NCI-H2171 treated with DMSO at 0.1 percent for 48 hours (cell line): ENCODE data around the gene KMT5C.

Experiments used
- DNase-seq: peaks from one replicate; lab custom pipeline; 2025; lab: John Stamatoyannopoulos, UW

KMT5C gene

DNA sequence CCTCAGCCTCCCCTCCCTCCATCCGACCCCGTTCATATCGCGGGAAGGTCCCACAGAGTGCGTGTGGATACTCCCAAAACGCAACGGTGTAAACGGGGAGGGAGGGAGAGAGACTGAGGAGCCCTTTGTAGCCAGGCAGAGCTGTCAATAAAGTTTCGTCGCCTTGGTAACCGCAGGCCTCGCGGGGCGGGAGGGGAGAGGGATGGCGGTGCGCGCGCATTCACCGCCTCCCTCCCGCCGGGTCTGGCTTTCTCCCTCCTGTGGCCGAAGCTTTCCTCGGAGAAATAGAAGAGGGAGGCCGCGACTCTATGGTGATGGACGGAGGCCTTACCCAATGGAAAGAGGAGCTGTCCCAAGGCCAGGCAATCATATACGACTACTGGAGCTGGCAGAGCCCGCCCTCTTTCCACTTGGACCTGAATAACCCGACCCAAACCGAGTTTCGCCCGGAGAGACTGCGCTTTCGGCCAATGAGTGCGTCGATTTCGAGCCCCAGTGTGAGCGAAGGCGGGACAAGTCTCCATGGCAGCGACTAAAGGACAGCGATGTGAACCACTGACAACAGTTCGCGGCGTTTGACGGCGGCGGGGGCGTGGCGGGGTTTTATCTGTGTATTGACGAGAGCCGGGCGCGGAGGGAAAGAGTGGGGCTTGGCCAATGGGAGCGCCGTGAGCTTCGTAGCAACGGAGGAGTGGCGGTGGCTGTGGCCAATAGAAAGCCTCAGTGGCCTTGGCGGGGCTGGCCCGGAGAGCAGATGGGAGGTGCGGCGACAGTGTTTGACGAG lies at the start of gene KMT5C:
TSS of gene KMT5C (plus strand) at position 772 of the 784 bp plus-strand sequence. CDS start 2,061 bp downstream, outside the sequence.
- DNase-seq, result peak; percentile 100

DNA sequence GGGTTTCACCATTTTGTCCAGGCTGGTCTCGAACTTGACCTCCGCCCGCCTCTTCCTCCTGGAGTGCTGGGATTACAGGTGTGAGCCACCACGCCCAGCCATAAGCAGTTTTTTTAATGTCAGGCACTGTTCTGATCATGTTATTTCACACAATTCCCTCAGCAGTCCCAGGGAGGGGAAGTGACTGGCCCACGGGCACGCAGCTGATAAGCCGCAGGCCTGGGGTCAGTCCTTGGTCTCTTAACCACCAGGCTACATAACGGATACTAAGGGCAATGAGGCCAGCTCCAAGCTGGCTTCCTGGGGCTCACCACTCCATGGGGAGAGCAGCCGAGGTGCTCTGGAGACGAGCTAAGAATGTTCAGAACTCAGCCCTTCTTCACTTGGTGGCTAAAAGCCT lies 42.4 kb upstream of the KMT5C start:
- no peak for DNase-seq

DNA sequence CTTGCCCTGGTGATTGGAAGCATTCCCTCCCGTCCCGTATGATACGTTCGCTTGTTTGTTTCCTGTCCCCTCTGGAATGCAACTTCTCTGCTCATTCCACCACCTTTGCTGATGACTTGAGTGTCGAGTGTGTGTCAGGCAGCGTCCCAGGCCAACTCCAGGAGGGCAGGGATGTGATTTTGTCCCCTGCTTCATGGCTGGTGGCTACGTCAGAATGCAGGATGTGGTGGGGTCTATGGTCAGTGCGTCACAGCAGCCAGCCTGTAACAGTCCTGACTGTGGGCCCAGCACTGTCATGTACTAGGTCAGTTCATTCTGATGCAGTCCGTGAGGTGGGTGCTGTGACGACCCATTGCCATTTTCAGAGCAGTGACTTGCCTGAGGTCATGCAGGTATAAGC lies 39.7 kb upstream of the KMT5C start:
- no peak for DNase-seq

DNA sequence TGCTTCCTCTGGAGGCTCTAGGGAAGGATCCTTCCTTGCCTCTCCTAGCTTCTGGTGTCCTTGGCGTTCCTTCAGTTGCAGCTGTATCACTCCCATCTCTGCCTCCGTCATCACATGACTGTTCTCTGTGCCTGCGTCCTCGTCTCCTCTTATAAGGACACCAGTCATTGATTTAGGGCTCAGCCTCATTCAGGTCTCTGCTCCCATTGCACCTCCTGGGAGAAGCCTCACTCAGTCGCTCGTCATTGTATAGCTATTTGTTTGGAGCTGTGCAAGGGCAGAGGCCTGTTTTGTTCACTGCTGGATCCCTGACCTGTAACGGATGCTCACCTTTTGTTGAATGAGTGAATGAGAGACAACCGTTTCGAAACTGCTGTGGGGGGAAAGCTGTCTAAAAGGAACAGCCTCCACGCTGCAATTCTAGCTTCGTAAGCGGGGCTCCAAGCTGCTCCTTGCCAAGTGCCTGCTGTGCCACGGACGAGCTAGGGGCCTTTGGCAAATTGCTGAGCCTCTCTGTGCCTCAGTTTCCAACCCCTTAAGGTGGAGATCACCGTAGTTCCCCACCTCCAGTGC lies 38.7 kb upstream of the KMT5C start:
- DNase-seq, result no peak

DNA sequence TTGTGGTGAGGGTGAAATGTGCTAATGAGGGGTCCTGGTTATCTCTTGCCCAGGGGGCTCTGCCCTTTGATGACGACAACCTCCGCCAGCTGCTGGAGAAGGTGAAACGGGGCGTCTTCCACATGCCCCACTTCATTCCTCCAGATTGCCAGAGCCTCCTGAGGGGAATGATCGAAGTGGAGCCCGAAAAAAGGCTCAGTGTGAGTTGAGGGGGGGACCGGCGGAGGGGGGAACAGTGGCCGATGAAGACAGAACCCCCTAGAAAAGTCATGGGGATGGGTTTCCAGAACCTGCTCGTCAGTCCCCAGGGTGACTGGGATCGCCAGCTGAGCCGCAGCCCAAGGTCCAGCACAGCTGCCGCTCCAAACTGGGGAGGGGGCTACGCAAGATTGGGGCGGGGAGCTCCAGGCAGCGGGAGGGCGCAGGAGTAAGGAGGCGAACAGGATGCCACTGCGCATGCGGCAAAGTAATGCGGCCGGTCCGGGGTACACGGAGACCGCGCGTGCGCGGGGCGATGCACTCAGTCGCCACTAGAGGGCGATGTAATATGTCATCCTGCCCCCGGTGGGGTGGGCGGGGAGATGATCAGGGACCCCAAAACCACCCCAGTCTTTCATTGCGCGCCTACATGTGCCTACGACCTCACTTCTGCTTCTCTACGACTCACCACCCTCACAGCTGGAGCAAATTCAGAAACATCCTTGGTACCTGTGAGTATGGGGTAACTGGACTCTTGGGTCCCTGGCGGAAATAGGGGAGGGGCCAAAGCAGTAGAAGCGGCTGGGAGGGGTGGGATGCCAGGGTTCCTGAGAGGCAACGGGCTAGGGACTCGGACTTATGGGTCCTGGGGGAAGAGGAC lies 38.0 kb upstream of the KMT5C start:
- DNase-seq, result no peak

DNA sequence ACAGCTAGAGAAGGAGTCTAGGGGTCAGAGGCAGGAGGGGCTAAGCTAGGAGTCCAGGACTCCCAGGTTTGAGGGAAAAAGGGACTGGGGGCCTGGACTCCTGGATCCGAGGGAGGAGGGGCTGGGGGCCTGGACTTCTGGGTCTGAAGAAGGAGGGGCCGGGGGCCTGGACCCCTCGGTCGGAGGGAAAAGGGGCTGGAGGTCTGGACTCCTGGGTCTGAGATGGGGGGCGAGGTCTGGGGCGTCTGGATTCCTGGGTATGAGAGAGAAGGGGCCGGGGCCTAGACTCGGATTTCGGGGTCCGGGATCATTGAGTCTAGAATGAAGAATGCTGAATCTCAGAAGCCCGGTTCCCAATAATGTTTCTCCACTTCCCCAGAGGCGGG lies 37.4 kb upstream of the KMT5C start:
- no peak for DNase-seq

DNA sequence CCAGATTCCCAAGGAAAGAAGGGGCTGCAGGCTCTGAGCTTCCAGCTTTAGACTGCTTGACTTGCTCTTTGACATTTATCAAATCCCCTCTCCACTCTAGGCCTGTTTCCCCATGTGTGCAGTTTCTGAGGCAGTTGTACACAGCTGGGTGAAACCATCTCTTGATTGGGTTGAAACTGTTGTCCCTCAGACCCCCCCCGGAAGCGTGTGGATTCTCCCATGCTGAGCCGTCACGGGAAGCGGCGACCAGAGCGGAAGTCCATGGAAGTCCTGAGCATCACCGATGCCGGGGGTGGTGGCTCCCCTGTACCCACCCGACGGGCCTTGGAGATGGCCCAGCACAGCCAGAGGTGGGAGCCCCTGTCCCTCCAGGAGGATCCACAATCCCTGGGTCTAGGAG lies 36.2 kb upstream of the KMT5C start:
- no peak for DNase-seq

DNA sequence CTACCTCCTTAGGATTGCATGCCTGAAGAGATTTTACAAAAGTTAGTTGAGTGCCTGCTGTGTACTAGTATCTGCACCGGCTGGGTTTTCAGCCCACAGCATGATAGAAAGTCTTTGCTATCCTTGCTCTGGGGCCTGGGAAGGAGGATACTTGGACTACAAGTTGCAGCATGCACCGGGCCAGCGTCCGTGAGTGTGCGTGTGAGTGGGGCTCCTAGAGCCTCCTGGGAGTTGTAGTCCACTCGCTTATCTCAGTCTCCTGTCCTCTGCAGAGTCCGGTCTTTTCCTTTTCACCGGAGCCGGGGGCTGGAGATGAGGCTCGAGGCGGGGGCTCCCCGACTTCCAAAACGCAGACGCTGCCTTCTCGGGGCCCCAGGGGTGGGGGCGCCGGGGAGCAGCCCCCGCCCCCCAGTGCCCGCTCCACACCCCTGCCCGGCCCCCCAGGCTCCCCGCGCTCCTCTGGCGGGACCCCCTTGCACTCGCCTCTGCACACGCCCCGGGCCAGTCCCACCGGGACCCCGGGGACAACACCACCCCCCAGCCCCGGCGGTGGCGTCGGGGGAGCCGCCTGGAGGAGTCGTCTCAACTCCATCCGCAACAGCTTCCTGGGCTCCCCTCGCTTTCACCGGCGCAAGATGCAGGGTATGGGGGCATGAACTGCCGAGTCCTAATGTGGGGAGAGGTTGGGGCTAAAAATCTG lies 35.2 kb upstream of the KMT5C start:
- peak; percentile 9 for DNase-seq

DNA sequence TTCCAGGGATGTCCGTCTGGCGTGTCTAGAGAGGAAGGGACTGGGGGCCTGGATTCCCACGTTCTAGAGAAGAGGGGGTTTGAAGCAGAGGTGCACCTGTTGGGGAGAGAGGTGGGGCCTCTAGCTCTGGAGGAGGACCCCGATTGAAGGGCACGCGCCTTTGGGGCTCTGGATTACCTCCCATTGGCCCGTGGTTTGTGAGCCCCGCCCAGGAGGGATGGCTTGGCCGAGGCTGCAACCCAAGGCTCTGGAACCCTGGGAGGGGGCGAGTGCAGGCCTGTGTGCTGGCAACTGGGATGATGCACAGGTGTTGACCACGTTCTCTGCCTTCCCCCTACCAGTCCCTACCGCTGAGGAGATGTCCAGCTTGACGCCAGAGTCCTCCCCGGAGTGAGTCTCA lies 34.7 kb upstream of the KMT5C start:
- no peak for DNase-seq

DNA sequence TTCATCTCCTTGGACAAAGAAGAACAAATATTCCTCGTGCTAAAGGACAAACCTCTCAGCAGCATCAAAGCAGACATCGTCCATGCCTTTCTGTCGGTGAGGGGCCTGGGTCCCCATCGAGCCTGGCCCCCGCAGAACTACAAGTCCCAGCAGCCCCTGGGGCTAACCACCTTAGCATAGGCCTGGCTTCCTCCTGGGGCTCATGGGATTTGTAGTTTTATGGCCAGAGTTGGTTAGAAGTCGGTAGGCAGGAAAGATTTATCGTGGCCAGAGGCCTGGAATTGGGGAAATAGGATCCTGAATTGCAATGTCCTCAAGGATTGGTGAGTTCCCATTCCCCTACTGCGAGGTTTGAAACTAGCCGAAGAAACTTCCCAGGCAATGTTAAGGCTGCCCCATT lies 34.2 kb upstream of the KMT5C start:
- peak; percentile 34 for DNase-seq

DNA sequence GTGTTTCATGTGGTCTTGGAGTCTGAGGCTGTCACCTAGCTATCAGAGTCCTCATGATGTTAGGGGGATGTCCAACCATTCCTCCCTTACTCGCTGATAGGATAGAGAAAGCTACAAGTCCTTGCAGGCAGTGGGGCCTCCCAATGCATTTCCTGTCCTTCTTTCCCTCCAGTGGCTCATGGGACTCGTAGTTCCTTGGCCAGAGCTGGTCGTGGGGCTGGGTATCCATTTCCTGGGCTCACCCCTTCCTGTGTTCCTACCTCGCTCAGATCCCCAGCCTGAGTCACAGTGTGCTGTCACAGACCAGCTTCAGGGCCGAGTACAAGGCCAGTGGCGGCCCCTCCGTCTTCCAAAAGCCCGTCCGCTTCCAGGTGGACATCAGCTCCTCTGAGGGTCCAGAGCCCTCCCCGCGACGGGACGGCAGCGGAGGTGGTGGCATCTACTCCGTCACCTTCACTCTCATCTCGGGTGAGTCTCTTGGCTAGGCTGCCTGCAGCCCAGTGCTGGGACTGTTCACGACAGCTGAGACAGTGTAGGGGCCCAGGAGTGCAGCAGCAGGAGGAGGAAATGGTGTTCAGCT lies 33.6 kb upstream of the KMT5C start:
- DNase-seq, result no peak

DNA sequence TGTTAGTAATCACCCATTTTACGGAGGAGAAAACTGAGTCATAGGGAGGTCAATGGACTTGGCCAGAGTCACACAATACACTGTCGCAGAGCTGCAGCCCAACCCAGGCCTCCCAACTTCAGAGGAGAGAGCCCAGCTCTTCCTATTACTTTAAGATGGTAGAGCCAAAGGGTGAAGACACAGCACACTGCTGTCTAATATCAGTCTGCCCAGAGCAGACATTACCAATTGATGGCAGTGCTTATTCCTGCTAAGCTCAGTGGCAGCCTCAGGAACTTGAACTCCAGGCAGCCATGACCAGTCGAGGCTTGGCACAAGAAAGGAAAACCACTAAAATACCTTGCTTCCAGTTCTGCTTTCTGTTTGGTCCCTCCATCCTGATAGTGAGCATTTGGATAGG lies 33.0 kb upstream of the KMT5C start:
- no peak for DNase-seq

DNA sequence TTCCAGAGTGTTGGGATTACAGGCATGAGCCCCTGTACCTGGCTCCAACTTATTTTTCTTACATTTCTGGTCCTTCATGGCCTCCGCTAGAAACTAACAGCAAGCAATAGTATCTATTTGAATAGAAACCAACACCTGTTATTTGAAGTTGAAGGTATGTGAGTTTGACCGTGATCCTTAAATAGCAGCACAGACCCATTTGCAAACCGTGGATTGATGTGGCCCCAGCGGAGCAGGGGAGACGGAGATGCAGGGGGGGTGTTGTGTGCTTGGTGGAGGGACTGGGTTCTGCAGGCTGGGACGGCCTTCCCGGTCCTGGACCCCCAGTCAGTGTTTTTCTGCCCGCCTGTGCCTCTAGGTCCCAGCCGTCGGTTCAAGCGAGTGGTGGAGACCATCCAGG lies 31.4 kb upstream of the KMT5C start:
- no peak for DNase-seq

DNA sequence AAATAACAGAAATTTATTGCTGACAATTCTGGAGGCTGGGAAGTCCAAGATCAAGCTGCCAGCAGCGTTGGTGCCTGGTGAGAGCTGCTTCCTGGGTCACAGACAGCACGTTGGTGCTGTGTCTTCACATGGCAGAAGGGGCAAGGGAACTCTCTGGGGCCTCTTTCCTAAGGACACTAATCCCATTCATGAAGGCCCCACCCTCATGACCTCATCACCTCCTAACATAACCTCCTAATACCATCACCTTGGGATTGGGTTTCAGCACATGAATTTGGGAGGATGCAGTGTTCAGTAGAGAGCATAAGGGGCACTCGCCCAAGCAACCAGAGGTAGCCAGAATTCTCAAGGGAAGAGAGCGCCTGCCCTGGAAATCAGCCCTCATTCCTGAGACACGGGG lies 30.2 kb upstream of the KMT5C start:
- DNase-seq, result no peak

DNA sequence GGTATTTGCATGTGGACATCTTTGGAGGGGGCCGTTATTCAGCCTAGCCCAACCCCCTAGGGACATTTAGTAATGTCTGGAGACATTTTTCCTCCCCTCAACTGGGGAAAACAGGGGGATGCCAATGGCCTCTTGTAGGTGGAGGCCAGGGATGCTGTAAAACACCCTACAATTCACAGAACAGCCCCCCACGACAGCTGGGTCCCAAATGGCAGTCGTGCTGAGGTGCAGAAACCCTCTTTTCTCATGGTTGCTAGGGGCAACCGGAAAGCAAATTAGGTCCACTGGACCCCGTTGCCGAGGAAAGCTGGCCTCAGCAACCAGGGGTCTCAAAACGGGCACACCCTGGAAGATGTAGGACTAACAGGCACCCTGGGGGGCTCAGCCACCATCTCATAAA lies 29.2 kb upstream of the KMT5C start:
- no peak for DNase-seq

DNA sequence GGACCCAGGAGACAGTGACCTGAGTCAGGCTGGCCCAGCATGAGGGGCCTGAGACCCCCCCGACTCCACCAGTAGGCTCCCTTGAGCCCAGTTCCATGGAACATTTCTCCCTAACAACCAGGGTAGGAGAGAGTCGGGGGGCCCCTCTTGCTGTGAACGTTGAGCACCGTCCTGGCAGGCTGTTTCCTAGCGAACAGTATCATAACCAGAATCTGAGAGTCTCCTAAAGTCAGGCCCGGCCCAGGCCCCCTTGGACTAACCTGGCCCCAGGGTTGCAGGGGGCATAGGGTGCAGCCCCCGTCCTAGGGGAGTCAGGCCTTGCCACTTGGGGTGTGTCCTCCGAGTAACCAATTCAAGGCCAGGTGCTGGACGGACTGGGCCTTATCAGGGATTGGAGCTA lies 28.3 kb upstream of the KMT5C start:
- no peak for DNase-seq

DNA sequence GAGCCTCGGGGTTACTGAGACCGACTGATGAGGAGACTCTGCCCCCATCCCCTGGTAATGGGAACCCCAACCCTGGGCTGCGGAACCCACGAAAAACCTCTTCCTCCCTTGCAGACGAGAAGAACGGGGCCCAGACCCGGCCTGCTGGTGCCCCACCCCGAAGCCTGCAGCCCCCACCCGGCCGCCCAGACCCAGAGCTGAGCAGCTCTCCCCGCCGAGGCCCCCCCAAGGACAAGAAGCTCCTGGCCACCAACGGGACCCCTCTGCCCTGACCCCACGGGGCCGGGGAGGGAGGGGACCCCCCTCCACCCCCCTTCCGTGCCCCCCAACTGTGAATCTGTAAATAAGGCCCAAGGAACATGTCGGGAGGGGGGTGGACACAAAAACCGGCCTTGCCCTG lies 27.9 kb upstream of the KMT5C start:
- no peak for DNase-seq

DNA sequence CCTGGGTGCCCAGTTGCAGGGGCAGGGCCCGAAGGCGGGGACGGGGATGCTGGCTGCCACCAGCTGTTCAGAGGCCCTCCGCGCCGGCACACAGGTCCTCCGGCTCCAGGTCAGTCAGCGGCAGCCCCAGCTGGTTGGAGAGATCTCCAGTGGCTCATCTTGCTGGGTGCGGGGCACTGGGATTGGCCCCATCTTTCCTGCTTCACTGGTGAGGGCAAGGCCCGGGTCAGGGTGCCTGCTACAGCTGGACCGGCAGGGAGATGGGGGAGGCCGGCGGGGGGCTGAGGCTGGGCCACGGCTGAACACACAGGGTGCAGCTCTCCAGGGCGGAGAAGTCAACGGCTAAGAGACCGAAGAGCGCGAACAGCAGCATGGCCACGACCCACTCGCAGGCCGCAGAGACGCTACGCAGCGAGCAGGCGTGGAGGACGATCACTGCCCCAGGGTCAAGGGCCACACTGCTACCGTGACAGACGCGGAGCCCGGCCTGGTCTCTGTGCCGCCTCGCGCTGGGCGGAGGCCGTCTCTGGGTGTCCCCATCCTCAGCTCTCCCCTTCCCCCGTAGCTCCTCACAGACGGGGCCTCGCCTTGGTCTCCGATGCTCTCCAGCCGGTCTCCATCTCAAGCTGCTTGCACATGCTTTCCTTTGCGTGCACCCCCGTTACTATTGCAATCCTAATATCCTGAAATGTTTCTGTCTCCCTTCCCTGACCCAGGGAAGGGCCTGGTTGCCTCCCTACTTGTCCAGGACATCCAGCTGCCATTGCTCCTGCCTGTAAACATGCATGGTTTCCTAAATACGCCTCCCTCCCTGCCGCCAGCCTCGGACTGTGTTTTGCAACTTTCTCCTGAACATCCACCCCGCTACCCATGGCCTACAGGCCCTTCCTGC lies 26.8 kb upstream of the KMT5C start:
- no peak for DNase-seq

DNA sequence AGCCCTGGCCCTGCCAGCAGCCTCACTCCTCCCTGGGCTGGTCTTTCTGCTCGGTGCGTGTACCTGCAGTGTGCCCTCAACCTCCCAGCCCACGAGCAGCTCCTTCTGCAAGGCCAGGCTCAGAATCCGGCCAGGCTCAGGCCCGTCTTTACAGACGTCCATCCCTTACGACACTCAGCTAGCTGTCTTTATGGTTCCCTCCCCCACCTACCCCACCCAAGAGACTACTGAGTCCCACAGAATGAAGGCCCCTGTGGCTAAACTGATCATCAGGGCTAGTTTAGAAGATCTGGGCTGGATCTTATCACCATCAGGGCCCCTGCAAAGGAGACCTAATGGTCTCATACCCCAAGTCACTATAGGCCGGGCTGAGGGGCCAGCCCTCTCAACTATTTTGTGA lies 25.3 kb upstream of the KMT5C start:
- DNase-seq, result no peak

DNA sequence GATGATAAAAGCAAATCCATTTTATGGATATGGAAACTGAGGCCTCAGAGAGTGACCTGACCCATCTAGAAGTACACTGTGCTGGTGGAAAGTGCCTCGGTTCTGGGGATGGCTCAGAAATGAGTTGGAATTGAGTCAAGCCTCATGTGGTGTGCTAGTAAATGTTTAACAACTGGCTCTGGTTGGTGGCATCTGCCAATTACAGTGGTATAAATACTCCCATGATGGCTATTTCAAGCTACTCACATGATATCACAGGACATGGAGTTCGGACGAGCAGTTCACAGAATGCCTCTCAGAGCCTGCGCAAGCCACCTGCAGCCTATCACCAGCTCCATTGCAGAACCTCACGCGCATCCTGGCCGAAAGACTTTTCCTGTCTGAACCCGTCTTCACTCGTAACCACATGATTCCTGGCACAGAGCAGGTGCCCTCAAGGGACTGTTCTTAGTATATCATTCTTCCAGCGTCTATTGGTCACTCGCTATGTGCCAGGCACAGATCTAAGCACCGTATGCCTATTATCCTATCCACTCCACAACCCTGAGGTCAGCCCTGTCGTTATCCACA lies 23.6 kb upstream of the KMT5C start:
- DNase-seq, result no peak

DNA sequence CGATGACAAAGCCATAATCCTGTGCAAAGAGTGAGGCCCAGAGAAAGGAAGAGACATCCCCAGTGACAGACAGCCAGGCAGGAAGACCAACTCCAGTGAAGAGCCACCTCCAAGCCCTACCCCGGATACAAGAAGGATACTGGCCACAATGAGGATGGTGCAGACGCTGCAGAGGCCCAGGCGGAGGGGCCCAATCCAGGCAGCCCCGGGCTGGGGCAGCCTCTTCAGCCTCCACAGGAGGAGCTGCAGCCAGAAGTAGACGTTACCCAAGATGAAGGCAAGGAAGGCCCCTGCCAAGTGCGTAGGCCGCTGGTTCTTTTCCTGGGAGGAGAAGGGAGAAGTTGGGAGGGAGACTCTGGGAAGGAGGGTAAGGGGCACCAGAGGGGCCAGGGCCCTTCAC lies 23.0 kb upstream of the KMT5C start:
- DNase-seq, result no peak
